Transverse colon (tissue), 4 donors: ENCODE results near the gene BRINP2. TPM values are rescaled to one million over a fixed set of nuclear protein-coding genes. Genes with fewer than 3 reads are reported as not detected.

Experiments
- DNase-seq: peaks from one replicate; pipeline ENCODE4 v3.0.0-alpha.2; 2019
- H3K27ac ChIP-seq, 4 donors: fragments of 200-600 bp; sonication (generic); 2 replicates each; pipeline ENCODE4 v1.5.1; 2016 to 2018; ENCODE audit warnings: inconsistent platforms in 4 of 4
- H3K27me3 ChIP-seq: fragments of 200-600 bp; sonication (generic); 2 replicates; pipeline ENCODE4 v1.5.1; 2017; ENCODE audit warnings: inconsistent platforms
- H3K36me3 ChIP-seq, 4 donors: fragments of 200-600 bp; sonication (generic); 2 replicates each; pipeline ENCODE4 v1.5.1; 2017 to 2019; ENCODE audit warnings: inconsistent platforms in 4 of 4
- H3K4me1 ChIP-seq, 4 donors: fragments of 200-600 bp; sonication (generic); 2 replicates each; pipeline ENCODE4 v1.5.1; 2017 to 2020; ENCODE audit warnings: inconsistent platforms in 4 of 4
- H3K4me3 ChIP-seq, 4 donors: fragments of 200-600 bp; sonication (generic); 1 replicate in 1 of 4; 2 replicates in 3 of 4; pipeline versions ENCODE4 v1.5.1 to v1.6.1; 2017 to 2019; ENCODE audit warnings: inconsistent platforms in 4 of 4
- H3K9me3 ChIP-seq, 2 donors: fragments of 200-600 bp; sonication (generic); 2 replicates each; pipeline ENCODE4 v1.5.1; 2017 to 2019; ENCODE audit warnings: inconsistent platforms in 2 of 2
- CTCF ChIP-seq, 5 experiments: fragments of 200-600 bp in 3 of 5; fragments of 450-650 bp in 2 of 5; sonication (generic) in 3 of 5; IDR thresholded peaks; 1 replicate in 2 of 5; 2 replicates in 3 of 5; pipeline ENCODE4 v1.5.1; 2016 to 2017; ENCODE audit warnings: antibody characterized with exemption in 5 of 5, inconsistent platforms in 3 of 5, mild to moderate bottlenecking in 2 of 5, moderate library complexity in 1 of 5
- EP300 ChIP-seq: sonication (generic); formaldehyde crosslinking; IDR thresholded peaks from one replicate; pipeline ENCODE4 v1.6.1; 2017; ENCODE audit warnings: antibody characterized with exemption, low read depth
- POLR2A ChIP-seq: fragments of 450-650 bp; IDR thresholded peaks from one replicate; pipeline ENCODE4 v1.6.1; 2016; ENCODE audit warnings: antibody characterized with exemption, mild to moderate bottlenecking, moderate library complexity
- POLR2AphosphoS5 ChIP-seq, 3 donors: sonication (generic); formaldehyde crosslinking; IDR thresholded peaks; one replicate each; pipeline ENCODE4 v1.6.1; 2016; ENCODE audit warnings: antibody characterized with exemption in 3 of 3
- WGBS, 2 donors: methylation state at CpG; one replicate each; pipeline ENCODE4 v1.1.5; 2018; ENCODE audit warnings: low coverage in 1 of 2; 5-methylcytosine and 5-hydroxymethylcytosine counted together
- in situ Hi-C, 4 donors: fragments of 200-750 bp; cut with MboI; loops; one replicate each; pipeline versions ENCODE4 v1.15.0 to v1.15.1; 2017; ENCODE audit warnings: low sequenced_read_pairs in 3 of 4, low pct_ligation_motif_present in 1 of 4, low pct_unique_long_range_greater_than_20kb in 1 of 4
- intact Hi-C: fragments of 100-400 bp; cut with DNase I; formaldehyde crosslinking; loops from one replicate; pipeline ENCODE4 v1.15.1; 2023; ENCODE audit warnings: low total_unique reads
- total RNA-seq, 4 donors: library from RNA; depleted of rRNA; stranded (reverse); fragments of >200 nt; gene quantifications; one replicate each; pipeline ENCODE4 v1.1.0, GENCODE V29; 2016

BRINP2 gene
- total RNA-seq, 4 donors from 2014 or later: not detected

- intact Hi-C loops (no loop called here), in situ Hi-C loops (no loop called here)
- WGBS, 2 donors: 54 to 82% methylated on average over 3 to 5 of the region's 5 CpGs
- no peak for DNase-seq
- Histone ChIP-seq H3K4me3 (no peak overlapping the region), H3K4me1 (peaks cover 0 to 18% (median 13%) of the 10 kb centered on the region in 4 donors), H3K27me3 (no peaks in the 10 kb centered on the region), H3K36me3 (no peaks in the 10 kb centered on the region), H3K27ac (no peak overlapping the region), H3K9me3 (no peaks in the 10 kb centered on the region)
- TF ChIP-seq CTCF (IDR thresholded peaks at IDR 0.05) (no peak), POLR2AphosphoS5 (IDR thresholded peaks at IDR 0.05) (no peak), EP300 (no peak), POLR2A (no peak)
These were observed 77.5 kb downstream of the BRINP2 start for GRCh38 chr1:177248258-177248657.

- intact Hi-C loops (no loop called here), in situ Hi-C loops (no loop called here)
- no peaks in the 10 kb centered on the region for H3K36me3 ChIP-seq
- TF ChIP-seq POLR2A: no peak
- TF ChIP-seq EP300: no peak
- no peak for TF ChIP-seq CTCF (IDR thresholded peaks at IDR 0.05)
- no peak for TF ChIP-seq POLR2AphosphoS5 (IDR thresholded peaks at IDR 0.05)
- peak; percentile 41 for DNase-seq
- H3K4me3 ChIP-seq: no peak overlapping the region
- no peaks in the 10 kb centered on the region for H3K9me3 ChIP-seq
- H3K4me1 ChIP-seq: peaks cover 0 to 18% (median 13%) of the 10 kb centered on the region in 4 donors
- peak overlapping the region; percentile 27 to 60 (median 55) for H3K27ac ChIP-seq
- no peaks in the 10 kb centered on the region for H3K27me3 ChIP-seq
These were observed 78.5 kb downstream of the BRINP2 start for GRCh38 chr1:177249231-177249630.

- TF ChIP-seq POLR2A: no peak
- TF ChIP-seq EP300: no peak
- in situ Hi-C loops (no loop called here), intact Hi-C loops (no loop called here)
- peaks cover 0 to 18% (median 13%) of the 10 kb centered on the region in 4 donors for H3K4me1 ChIP-seq
- no peaks in the 10 kb centered on the region for H3K9me3 ChIP-seq
- no peak overlapping the region for H3K27ac ChIP-seq
- H3K36me3 ChIP-seq: no peaks in the 10 kb centered on the region
- no peak for DNase-seq
- no peaks in the 10 kb centered on the region for H3K27me3 ChIP-seq
- no peak overlapping the region for H3K4me3 ChIP-seq
These were observed 82.1 kb downstream of the BRINP2 start for GRCh38 chr1:177252877-177253276.

GRCh38 chr1:177255411-177255810 lies 84.7 kb downstream of the BRINP2 start:
- H3K36me3 ChIP-seq: no peaks in the 10 kb centered on the region
- TF ChIP-seq CTCF (IDR thresholded peaks at IDR 0.05): no peak
- TF ChIP-seq EP300: no peak
- TF ChIP-seq POLR2A: no peak
- TF ChIP-seq POLR2AphosphoS5 (IDR thresholded peaks at IDR 0.05): no peak
- no peaks in the 10 kb centered on the region for H3K9me3 ChIP-seq
- no peak for DNase-seq
- 34 to 44% methylated on average over 1 of the region's 1 CpG for WGBS, 2 donors
- H3K27me3 ChIP-seq: no peaks in the 10 kb centered on the region
- H3K4me3 ChIP-seq: no peak overlapping the region
- intact Hi-C loops: no loop called here
- in situ Hi-C loops: no loop called here
- no peak overlapping the region for H3K27ac ChIP-seq
- peaks cover 0 to 4% (median 0%) of the 10 kb centered on the region in 4 donors for H3K4me1 ChIP-seq
